ENCODE measurements around the gene PABPC3.

- TF ChIP-seq CTCF (conservative IDR thresholded peaks at IDR 0.05) (no peak), EZH2 (IDR thresholded peaks at IDR 0.05; ENCODE audit: low read depth) (no peak)
Observed at GRCh38 chr13:25109341-25109740, 13.4 kb downstream of the PABPC3 start.

All from PC-9 (cell line).